GM18505 (cell line): Measurements from ENCODE around the gene PIK3R1.

ENCODE experiments used
- ATAC-seq: cut with Tn5 transposase; IDR thresholded peaks from one replicate; pipeline ENCODE4 v1.9.1; 2021; ENCODE audit not compliant: unreplicated experiment
- POLR2A ChIP-seq: IDR thresholded peaks from 4 replicates; pipeline ENCODE4 v1.6.1; 2011; ENCODE audit warnings: borderline replicate concordance; ENCODE audit not compliant: insufficient read depth, insufficient read length; ENCODE audit errors: extremely low read depth

The PIK3R1 gene

GRCh38 chr5:68319706-68320412, 104.3 kb downstream of the PIK3R1 start:
- ATAC-seq: no peak

GRCh38 chr5:68320413-68320986, 104.9 kb downstream of the PIK3R1 start:
- no peak for ATAC-seq
- no peak for TF ChIP-seq POLR2A

More at GRCh38 chr5:68319706-68320412, 104.3 kb downstream of the PIK3R1 start:
- TF ChIP-seq POLR2A: no peak

- no peak for TF ChIP-seq POLR2A
Measured at GRCh38 chr5:68325065-68325580, 109.6 kb downstream of the PIK3R1 start.

GRCh38 chr5:68329554-68330255, 114.1 kb downstream of the PIK3R1 start:
- TF ChIP-seq POLR2A: no peak
- no peak for ATAC-seq

More at GRCh38 chr5:68325065-68325580, 109.6 kb downstream of the PIK3R1 start:
- no peak for ATAC-seq

- no peak for ATAC-seq
- TF ChIP-seq POLR2A: no peak
Measured at GRCh38 chr5:68330574-68330973, 115.0 kb downstream of the PIK3R1 start.

GRCh38 chr5:68331192-68332079, 115.9 kb downstream of the PIK3R1 start:
- TF ChIP-seq POLR2A: no peak
- peak; percentile 69 for ATAC-seq

- ATAC-seq: peak; percentile 25
- TF ChIP-seq POLR2A: no peak
Measured at GRCh38 chr5:68332080-68332451, 116.5 kb downstream of the PIK3R1 start.

- no peak for TF ChIP-seq POLR2A
- no peak for ATAC-seq
Measured at GRCh38 chr5:68332556-68332955, 117.0 kb downstream of the PIK3R1 start.

- ATAC-seq: no peak
- no peak for TF ChIP-seq POLR2A
Measured at GRCh38 chr5:68333649-68334552, 118.3 kb downstream of the PIK3R1 start.

GRCh38 chr5:68334553-68334886, 119.0 kb downstream of the PIK3R1 start:
- TF ChIP-seq POLR2A: no peak
- no peak for ATAC-seq

- no peak for TF ChIP-seq POLR2A
- no peak for ATAC-seq
Measured at GRCh38 chr5:68335075-68335474, 119.5 kb downstream of the PIK3R1 start.

- ATAC-seq: no peak
- TF ChIP-seq POLR2A: no peak
Measured at GRCh38 chr5:68336200-68336599, 120.6 kb downstream of the PIK3R1 start.
